ENCODE measurements around the gene LSM7.

DNA sequence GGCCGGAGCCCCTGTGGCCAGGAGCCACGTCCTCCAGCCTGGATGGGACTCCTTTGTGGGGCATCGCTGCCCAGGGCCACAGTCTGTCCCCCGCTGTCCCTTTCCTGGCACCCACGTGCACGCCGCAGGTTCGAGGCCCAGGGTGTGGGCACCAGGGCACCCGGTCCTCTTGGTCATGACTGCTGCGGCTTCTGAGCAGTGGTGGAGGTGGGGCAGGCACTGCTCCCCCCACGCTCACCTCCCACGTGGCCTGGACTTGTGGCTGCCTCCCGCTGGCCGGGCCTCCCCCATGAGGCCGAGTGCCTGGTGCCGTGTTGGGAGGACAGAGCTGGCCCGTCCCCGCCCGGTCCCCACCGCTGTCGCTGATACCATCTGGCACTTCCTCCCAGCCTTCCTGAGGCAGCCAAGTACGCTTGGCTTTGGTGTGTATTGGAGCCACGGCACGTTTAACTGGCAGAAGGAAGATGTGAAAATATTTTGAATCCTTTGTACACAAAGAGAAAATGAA lies 12.9 kb upstream of the LSM7 start:
- TF ChIP-seq, protein P1, sequence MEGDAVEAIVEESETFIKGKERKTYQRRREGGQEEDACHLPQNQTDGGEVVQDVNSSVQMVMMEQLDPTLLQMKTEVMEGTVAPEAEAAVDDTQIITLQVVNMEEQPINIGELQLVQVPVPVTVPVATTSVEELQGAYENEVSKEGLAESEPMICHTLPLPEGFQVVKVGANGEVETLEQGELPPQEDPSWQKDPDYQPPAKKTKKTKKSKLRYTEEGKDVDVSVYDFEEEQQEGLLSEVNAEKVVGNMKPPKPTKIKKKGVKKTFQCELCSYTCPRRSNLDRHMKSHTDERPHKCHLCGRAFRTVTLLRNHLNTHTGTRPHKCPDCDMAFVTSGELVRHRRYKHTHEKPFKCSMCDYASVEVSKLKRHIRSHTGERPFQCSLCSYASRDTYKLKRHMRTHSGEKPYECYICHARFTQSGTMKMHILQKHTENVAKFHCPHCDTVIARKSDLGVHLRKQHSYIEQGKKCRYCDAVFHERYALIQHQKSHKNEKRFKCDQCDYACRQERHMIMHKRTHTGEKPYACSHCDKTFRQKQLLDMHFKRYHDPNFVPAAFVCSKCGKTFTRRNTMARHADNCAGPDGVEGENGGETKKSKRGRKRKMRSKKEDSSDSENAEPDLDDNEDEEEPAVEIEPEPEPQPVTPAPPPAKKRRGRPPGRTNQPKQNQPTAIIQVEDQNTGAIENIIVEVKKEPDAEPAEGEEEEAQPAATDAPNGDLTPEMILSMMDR (IDR thresholded peaks at IDR 0.05): no peak
- TF ChIP-seq EP300 (IDR thresholded peaks at IDR 0.05): no peak
- TF ChIP-seq POLR2AphosphoS5 (IDR thresholded peaks at IDR 0.05): no peak
- no peak for TF ChIP-seq POLR2A (IDR thresholded peaks at IDR 0.05)
